Liver (tissue), 3 donors: ENCODE data around the gene KRTAP9-8.

Experiments
- ATF3 ChIP-seq: IDR thresholded peaks from 2 replicates; pipeline ENCODE4 v1.6.1; 2016; ENCODE audit warnings: antibody characterized with exemption
- CTCF ChIP-seq: fragments of 150-350 bp; IDR thresholded peaks from 2 replicates; pipeline ENCODE4 v1.5.1; 2017; ENCODE audit warnings: improper control_type of control experiment, low read depth, low read length; ENCODE audit not compliant: missing input control
- EGR1 ChIP-seq, 2 donors: IDR thresholded peaks; 2 replicates each; pipeline ENCODE4 v1.6.1; 2016 to 2018; ENCODE audit warnings: antibody characterized with exemption in 2 of 2, low read depth in 2 of 2
- FOXA1 ChIP-seq: IDR thresholded peaks from 2 replicates; pipeline ENCODE4 v1.6.1; 2016; ENCODE audit warnings: antibody characterized with exemption
- MAX ChIP-seq: IDR thresholded peaks from 2 replicates; pipeline ENCODE4 v1.6.1; 2016; ENCODE audit warnings: antibody characterized with exemption
- RAD21 ChIP-seq, 2 donors: IDR thresholded peaks; 2 replicates each; pipeline ENCODE4 v1.6.1; 2016; ENCODE audit warnings: antibody characterized with exemption in 2 of 2, mild to moderate bottlenecking in 2 of 2
- REST ChIP-seq: IDR thresholded peaks from 2 replicates; pipeline ENCODE4 v1.6.1; 2016; ENCODE audit warnings: antibody characterized with exemption, mild to moderate bottlenecking
- RXRA ChIP-seq, 2 donors: IDR thresholded peaks; 2 replicates each; pipeline ENCODE4 v1.6.1; 2017 to 2018; ENCODE audit warnings: antibody characterized with exemption in 2 of 2, mild to moderate bottlenecking in 1 of 2
- TAF1 ChIP-seq: conservative IDR thresholded peaks from 2 replicates; pipeline ENCODE4 v1.6.1; 2016; ENCODE audit warnings: antibody characterized with exemption, mild to moderate bottlenecking
- donor health status: healthy.
- donor health status: healthy.

GRCh38 chr17:41215681-41216080, 22.1 kb upstream of the KRTAP9-8 start:
- TF ChIP-seq CTCF (no peak), ATF3 (no peak), FOXA1 (no peak), RAD21 (IDR thresholded peaks at IDR 0.05) (no peak), REST (no peak), RXRA (IDR thresholded peaks at IDR 0.05) (no peak), TAF1 (no peak), EGR1 (IDR thresholded peaks at IDR 0.05; ENCODE audit: low read depth in 2 of 2) (no peak), MAX (no peak)
